IgD-negative memory B cell (primary cell): ENCODE measurements around the gene RSAD2. TPM values are rescaled to one million over a fixed set of nuclear protein-coding genes. Genes with fewer than 3 reads are reported as not detected.
"Not testable (repeated sequence)": the region's sequence is repeated elsewhere in the genome, so short reads cannot be mapped to it uniquely, and the experiment has no call there.

ENCODE experiments used
- H3K27ac Mint-ChIP-seq, 3 donors: one replicate each; pipeline ENCODE4 v1.8.0; 2020 to 2022; ENCODE audit warnings: mild to moderate bottlenecking in 3 of 3, mixed read lengths in 3 of 3, moderate library complexity in 1 of 3
- H3K27me3 Mint-ChIP-seq: one replicate; pipeline ENCODE4 v1.8.0; 2021; ENCODE audit warnings: mixed read lengths
- H3K36me3 Mint-ChIP-seq: one replicate; pipeline ENCODE4 v1.8.0; 2020; ENCODE audit warnings: mild to moderate bottlenecking, mixed read lengths
- H3K4me1 Mint-ChIP-seq, 3 donors: one replicate each; pipeline ENCODE4 v1.8.0; 2020 to 2022; ENCODE audit warnings: mixed read lengths in 3 of 3, mild to moderate bottlenecking in 1 of 3
- H3K4me3 Mint-ChIP-seq, 4 donors: one replicate each; pipeline ENCODE4 v1.8.0; 2020 to 2022; ENCODE audit warnings: mild to moderate bottlenecking in 4 of 4, mixed read lengths in 4 of 4, moderate library complexity in 3 of 4
- H3K9me3 Mint-ChIP-seq, 3 donors: one replicate each; pipeline ENCODE4 v1.8.0; 2020 to 2021; ENCODE audit warnings: mixed read lengths in 3 of 3, mild to moderate bottlenecking in 1 of 3
- polyA plus RNA-seq: library from polyadenylated mRNA; unstranded; fragments of 300-500 nt; fragmentation: Illumina TruSeq; gene quantifications from one replicate; pipeline ENCODE4 v1.2.3, GENCODE V29; 2021

The RSAD2 gene
- polyA plus RNA-seq, 1 donor from 2014 or later, result 3.3 TPM

DNA sequence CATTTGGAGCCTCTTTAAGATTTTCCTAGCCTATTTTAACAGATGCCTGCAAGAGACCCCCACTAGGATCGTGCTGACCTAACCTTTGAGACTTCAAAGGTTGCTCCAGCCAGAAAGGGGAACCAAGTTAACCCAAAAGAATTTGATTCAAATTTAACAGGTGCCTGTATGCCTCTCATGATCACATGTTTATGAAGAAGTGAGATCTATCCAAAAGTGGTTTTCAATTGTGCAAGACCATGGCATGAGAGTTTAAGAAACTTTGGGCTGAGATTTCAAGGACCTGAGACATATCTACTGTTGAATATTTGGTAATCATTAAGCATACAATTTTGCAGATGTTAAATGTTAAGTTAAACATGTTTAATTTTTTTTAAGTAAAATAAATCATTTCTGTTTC, 1.3 kb upstream of the RSAD2 start:
- Mint-ChIP-seq H3K4me1 (peaks cover 21 to 35% (median 28%) of the 10 kb centered on the region in 3 donors), H3K9me3 (no peaks in the 10 kb centered on the region), H3K27me3 (peaks cover 5% of the 10 kb centered on the region), H3K36me3 (peaks cover 7% of the 10 kb centered on the region), H3K27ac (no peak overlapping the region), H3K4me3 (peak overlapping the region in 1 of 4 donors; percentile 47)

DNA sequence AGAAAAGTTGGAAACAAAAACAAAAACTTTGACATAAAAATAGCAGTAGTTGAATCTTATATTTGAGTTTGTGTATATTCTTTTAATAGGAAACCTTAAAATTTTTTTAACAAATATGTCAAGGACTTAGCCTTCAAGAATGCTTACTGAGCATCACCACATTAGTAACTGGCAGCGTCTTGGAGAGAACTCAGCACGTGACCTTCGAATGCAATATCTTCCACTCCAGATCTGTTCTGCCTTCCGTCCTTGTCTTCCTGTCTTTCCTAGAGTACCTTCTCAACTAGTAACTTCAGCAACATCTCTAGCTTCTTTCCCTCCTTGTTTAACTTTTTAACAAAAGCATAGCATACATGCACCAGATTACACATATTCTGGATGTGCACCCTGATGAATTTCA, 972 bp downstream of the RSAD2 start:
- Mint-ChIP-seq H3K4me1 (peaks cover 10 to 22% (median 17%) of the 10 kb centered on the region in 3 donors), H3K27me3 (no peaks in the 10 kb centered on the region), H3K4me3 (peak overlapping the region in 2 of 4 donors; percentile 21 to 70), H3K9me3 (no peaks in the 10 kb centered on the region), H3K36me3 (peaks cover 7% of the 10 kb centered on the region), H3K27ac (no peak overlapping the region)

DNA sequence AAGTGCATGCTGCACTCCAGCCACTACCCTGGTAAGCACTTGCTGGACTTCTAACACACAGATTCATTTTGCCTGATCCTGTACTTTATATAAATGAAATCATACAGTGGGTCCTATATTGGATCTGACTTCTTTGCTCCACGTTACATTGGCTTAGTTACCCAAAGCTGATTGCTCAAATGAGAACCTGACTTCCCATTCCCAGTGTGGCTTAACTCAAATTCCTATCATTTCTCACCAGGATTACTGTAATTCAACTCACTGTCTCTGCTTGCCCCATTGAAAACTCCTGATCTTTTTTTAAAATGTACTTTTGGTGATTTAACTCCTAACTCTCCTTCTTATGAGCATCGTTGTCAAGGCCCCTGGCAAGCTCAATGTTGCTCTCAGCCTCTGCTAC, 1.4 kb downstream of the RSAD2 start:
- peaks cover 10 to 22% (median 17%) of the 10 kb centered on the region in 3 donors for H3K4me1 Mint-ChIP-seq
- H3K27ac Mint-ChIP-seq, result no peak overlapping the region
- peaks cover 8% of the 10 kb centered on the region for H3K36me3 Mint-ChIP-seq
- H3K9me3 Mint-ChIP-seq, result no peaks in the 10 kb centered on the region
- H3K27me3 Mint-ChIP-seq, result no peaks in the 10 kb centered on the region
- peak overlapping the region in 1 of 4 donors; percentile 70 for H3K4me3 Mint-ChIP-seq

DNA sequence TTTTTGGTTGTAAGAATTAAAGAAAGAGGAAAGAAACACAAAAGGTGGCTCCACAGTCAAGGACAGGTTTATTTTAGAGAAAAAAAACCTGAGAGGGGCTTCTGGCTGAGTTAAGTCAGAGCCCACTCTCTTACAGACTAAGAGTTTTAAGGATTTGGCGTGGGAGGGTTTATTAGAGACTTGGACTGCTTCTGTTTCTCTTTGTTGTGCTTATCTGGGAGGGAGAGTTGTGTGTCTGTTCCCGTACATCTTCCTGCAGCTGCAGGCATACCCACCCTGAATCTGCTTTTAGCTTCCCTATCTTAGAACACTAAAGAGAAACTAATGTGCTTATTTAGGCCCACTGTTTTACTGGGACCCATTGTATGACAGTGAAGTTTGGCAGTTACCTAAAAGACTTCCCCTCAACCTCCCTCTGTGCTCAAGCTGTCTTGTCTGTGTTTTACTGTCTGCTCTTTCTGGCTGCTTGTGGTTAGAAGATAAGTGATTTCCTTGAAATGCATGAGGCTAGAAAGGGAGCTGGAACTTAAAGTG, 2.7 kb downstream of the RSAD2 start:
- Mint-ChIP-seq H3K27me3 (no peaks in the 10 kb centered on the region), H3K4me3 (peak overlapping the region in 2 of 4 donors; percentile 26 to 63), H3K27ac (no peak overlapping the region), H3K4me1 (peaks cover 10 to 22% (median 17%) of the 10 kb centered on the region in 3 donors), H3K9me3 (no peaks in the 10 kb centered on the region), H3K36me3 (peaks cover 9% of the 10 kb centered on the region)

DNA sequence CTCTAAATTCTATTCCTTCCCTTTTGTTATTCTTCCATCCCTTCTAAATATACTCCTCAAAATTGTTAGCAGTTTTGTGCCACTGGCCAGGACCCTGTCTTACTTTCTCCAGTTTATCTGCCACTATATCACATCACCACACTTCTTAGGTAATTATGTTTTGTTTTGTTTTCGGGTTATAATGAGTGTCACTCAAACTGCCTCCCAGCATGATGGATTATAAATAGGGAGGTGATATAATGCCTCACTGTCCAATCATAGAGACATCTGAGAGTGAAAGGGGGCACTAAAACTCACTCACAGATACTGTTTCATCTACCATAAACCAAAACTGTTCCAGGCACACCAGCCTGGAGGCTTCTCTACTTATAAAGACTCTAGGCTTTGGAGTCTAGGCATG, 3.5 kb downstream of the RSAD2 start:
- Mint-ChIP-seq H3K27me3 (no peaks in the 10 kb centered on the region), H3K36me3 (peaks cover 9% of the 10 kb centered on the region), H3K27ac (no peak overlapping the region), H3K4me3 (peak overlapping the region in 1 of 4 donors; percentile 2), H3K9me3 (no peaks in the 10 kb centered on the region), H3K4me1 (peaks cover 10 to 22% (median 17%) of the 10 kb centered on the region in 3 donors)

DNA sequence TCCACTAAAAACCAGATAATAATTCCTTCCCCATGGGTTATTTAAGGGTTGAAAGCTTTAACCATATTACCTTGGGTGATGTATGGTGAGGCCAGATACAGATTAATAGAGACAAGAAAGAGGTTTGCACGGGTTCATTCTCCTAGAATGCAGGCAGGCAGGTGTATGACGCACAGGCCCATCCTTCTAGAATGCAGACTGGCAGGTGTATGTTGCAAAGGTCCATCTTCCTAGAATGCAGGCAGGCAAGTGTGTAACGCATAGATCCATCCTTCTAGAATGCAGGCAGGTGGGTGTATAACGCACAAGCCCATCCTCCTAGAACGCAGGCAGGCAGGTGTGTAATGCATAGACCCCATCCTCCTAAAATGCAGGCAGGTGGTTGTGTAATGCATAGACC, 3.9 kb downstream of the RSAD2 start:
- Mint-ChIP-seq H3K27me3 (no peaks in the 10 kb centered on the region), H3K9me3 (no peaks in the 10 kb centered on the region), H3K4me1 (peaks cover 10 to 19% (median 17%) of the 10 kb centered on the region in 3 donors), H3K27ac (no peak overlapping the region), H3K36me3 (peaks cover 9% of the 10 kb centered on the region), H3K4me3 (no peak overlapping the region)

DNA sequence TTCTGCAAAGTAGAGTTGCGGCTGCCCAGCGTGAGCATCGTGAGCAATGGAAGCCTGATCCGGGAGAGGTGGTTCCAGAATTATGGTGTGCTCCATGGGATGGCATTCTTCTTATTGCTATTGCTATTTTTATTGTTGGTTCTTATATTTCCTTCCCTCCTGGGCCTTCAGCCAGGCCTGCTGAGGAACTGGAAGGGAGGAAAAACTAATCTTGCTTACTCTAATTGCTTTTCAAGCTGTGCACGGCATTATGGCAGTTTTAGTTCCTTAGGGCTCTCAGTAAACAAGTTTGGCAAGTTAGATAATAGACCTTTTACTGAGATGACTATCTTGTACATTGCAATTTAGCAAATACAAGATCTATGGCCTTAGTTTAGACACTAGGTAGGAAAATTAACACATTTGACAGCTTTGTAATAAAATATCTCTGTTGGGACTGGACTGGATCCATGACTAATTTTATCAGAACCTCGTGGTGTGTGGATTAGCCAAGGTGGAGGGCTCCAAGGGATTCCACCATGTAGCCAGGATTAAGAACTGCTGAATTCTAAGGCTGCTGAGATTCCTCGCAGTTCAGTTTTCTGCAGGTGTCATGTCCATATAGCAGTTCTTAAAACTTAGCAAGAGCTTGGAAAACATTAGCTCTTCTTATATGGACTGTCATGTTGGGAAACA, 6.0 kb downstream of the RSAD2 start:
- H3K4me1 Mint-ChIP-seq, result peaks cover 3 to 7% (median 5%) of the 10 kb centered on the region in 3 donors
- H3K27me3 Mint-ChIP-seq, result peaks cover 3% of the 10 kb centered on the region

DNA sequence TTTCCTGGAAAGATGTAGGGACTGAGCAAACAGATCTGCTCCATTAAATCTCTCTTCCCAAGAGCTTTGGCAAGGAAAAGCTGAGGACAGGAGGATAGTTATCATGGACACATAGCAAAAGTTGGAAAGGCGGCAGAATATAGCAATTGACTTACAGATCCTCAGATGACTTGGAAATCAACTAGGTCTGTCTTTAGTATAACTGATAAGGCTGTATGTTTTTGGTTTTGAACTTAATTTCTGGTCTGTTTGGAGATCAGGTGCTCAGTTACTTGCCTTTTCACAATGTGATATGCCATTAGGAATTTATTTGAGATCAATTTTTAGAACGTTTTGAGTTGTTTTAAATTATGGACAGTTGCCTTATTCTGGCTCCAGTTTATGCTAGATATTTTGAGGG, 8.0 kb downstream of the RSAD2 start:
- Mint-ChIP-seq H3K4me1 (peaks cover 0 to under 1% (median 0%) of the 10 kb centered on the region in 3 donors), H3K27ac (no peak overlapping the region)

More for the DNA sequence above, 6.0 kb downstream of the RSAD2 start:
- Mint-ChIP-seq H3K27ac (no peak overlapping the region), H3K4me3 (no peak overlapping the region), H3K9me3 (no peaks in the 10 kb centered on the region), H3K36me3 (peaks cover 9% of the 10 kb centered on the region)

DNA sequence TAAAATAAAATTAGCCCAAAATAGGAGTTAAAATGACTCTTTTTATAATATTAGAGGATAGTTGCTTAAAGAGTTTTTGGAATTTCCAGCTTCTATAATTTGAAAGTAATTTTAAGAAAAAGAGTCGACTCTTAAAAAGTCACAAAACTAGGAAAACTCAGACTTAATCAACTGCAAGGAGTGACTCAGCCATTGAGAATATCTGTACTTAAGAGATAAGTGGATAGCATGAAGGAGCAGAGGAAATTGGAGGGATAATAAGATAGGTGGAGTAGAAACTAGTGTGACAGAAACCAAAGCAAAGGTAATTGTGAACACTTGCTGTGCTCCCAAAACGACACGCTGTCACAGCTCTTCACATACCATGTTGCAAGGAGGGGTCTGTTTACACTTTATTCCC, 8.4 kb downstream of the RSAD2 start:
- H3K27me3 Mint-ChIP-seq, result peaks cover 3% of the 10 kb centered on the region
- no peaks in the 10 kb centered on the region for H3K4me1 Mint-ChIP-seq
- peaks cover 4% of the 10 kb centered on the region for H3K36me3 Mint-ChIP-seq
- H3K9me3 Mint-ChIP-seq, result no peaks in the 10 kb centered on the region
- no peak overlapping the region for H3K27ac Mint-ChIP-seq
- no peak overlapping the region for H3K4me3 Mint-ChIP-seq

More for the DNA sequence above, 8.0 kb downstream of the RSAD2 start:
- Mint-ChIP-seq H3K9me3 (no peaks in the 10 kb centered on the region), H3K4me3 (no peak overlapping the region), H3K27me3 (peaks cover 3% of the 10 kb centered on the region), H3K36me3 (peaks cover 4% of the 10 kb centered on the region)

DNA sequence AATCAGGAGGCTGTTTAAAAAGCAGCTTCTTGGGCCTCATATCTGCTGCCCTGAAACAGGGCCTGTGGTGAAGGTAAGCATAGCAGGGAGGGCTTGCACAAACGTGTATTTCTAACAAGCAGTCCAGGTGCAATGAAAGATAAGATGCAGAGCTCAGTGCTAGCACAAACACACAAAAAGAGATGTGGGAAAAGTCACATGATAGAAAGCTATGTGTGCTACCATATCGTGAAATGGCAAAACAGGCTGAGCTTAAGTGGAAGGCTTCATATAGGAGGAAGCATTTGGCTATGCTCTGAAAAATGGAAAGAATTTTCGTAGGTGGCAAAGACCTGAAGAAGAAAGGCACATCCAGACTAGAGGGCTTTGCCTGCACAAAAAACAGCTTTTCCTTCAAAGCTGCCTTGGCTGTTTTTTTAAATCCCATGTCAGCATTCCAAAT, 10.2 kb downstream of the RSAD2 start:
- H3K4me1 Mint-ChIP-seq, result no peaks in the 10 kb centered on the region
- no peak overlapping the region for H3K27ac Mint-ChIP-seq
- H3K4me3 Mint-ChIP-seq, result no peak overlapping the region
- H3K9me3 Mint-ChIP-seq, result no peaks in the 10 kb centered on the region
- H3K27me3 Mint-ChIP-seq, result peaks cover 3% of the 10 kb centered on the region
- H3K36me3 Mint-ChIP-seq, result peaks cover 4% of the 10 kb centered on the region

DNA sequence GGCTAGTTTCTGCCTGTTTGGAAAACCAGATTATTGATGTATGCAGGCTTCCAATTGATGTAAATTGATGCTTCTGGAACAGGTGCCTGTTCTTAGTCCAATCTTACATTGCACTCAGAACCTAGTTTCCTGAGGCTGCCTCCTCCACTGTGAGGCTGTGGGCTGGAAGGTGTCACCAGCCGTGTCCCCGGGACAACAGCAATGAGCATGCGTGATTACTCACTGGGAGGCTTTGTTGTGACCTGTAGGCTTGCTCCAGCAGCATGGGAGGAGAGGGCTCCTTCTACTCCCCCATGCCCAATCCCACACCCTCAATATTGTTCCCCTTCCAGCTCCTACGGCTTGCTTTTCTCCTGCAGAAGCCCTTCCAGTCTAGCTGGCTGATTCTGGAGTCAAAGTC, 11.1 kb downstream of the RSAD2 start:
- Mint-ChIP-seq H3K9me3 (no peaks in the 10 kb centered on the region), H3K36me3 (peaks cover 5% of the 10 kb centered on the region), H3K27ac (no peak overlapping the region), H3K4me3 (no peak overlapping the region), H3K4me1 (no peaks in the 10 kb centered on the region), H3K27me3 (peaks cover 3% of the 10 kb centered on the region)

DNA sequence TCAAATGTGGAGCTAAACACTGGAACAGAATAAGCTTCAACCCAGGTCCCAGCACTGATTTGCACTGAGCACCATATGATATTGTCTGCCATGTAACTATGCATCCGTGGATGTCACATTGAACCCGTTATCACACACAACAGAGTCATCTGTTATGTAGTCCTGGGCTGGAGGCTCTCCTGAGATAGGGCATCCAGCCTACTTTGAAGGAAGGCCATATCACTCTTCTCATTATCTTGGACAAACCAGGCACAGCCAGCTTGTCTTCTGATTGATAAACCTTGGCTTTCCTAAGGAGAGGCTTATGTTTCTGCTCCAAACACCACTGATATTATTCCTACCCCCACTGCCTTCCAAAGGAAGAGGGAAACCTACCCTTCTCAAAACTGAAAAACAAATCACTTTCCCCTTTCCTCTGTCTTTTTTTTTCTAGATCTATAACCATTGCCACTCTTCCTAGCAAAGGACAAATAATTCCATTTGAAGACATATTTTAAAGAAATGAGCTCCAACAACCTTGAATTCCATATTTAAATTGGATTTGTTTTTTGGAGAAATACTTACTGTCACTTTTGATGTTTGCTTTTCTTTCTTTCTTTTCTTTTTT, 16.4 kb downstream of the RSAD2 start:
- Mint-ChIP-seq H3K27ac (no peak overlapping the region), H3K27me3 (no peaks in the 10 kb centered on the region)

DNA sequence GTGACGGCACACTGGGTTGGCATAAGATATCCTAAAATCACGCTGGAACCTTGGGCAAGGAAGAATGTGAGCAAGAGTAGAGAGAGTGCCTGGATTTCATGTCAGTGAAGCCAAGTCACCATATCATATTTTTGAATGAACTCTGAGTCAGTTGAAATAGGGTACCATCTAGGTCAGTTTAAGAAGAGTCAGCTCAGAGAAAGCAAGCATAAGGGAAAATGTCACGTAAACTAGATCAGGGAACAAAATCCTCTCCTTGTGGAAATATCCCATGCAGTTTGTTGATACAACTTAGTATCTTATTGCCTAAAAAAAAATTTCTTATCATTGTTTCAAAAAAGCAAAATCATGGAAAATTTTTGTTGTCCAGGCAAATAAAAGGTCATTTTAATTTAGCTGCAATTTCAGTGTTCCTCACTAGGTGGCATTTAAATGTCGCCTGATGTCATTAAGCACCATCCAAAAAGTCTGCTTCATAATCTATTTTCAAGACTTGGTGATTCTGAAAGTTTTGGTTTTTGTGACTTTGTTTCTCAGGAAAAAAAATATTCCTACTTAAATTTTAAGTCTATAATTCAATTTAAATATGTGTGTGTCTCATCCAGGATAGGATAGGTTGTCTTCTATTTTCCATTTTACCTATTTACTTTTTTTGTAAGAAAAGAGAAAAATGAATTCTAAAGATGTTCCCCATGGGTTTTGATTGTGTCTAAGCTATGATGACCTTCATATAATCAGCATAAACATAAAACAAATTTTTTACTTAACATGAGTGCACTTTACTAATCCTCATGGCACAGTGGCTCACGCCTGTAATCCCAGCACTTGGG, 19.6 kb downstream of the RSAD2 start:
- H3K36me3 Mint-ChIP-seq, result peaks cover 6% of the 10 kb centered on the region
- no peaks in the 10 kb centered on the region for H3K4me1 Mint-ChIP-seq
- peaks cover 0 to 5% (median 1%) of the 10 kb centered on the region in 3 donors for H3K9me3 Mint-ChIP-seq
- H3K4me3 Mint-ChIP-seq, result no peak overlapping the region
- H3K27me3 Mint-ChIP-seq, result no peaks in the 10 kb centered on the region
- H3K27ac Mint-ChIP-seq, result no peak overlapping the region

More for the DNA sequence above, 16.4 kb downstream of the RSAD2 start:
- Mint-ChIP-seq H3K36me3 (peaks cover 4% of the 10 kb centered on the region), H3K9me3 (no peaks in the 10 kb centered on the region), H3K4me1 (no peaks in the 10 kb centered on the region), H3K4me3 (no peak overlapping the region)

DNA sequence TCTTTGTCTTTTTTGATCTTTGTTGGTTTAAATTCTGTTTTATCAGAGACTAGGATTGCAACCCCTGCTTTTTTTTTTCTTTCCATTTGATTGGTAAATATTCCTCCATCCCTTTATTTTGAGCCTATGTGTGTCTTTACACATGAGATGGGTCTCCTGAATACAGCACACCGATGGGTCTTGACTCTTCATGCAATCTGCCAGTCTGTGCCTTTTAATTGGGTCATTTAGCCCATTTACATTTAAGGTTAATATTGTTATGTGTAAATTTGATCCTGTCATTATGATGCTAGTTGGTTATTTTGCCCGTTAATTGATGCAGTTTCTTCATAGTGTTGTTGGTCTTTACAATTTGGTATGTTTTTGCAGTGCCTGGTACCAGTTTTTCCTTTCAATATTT, 25.0 kb downstream of the RSAD2 start:
- H3K4me3 Mint-ChIP-seq, H3K4me1 Mint-ChIP-seq, H3K27ac Mint-ChIP-seq, H3K36me3 Mint-ChIP-seq, H3K9me3 Mint-ChIP-seq, H3K27me3 Mint-ChIP-seq: not testable (repeated sequence)

DNA sequence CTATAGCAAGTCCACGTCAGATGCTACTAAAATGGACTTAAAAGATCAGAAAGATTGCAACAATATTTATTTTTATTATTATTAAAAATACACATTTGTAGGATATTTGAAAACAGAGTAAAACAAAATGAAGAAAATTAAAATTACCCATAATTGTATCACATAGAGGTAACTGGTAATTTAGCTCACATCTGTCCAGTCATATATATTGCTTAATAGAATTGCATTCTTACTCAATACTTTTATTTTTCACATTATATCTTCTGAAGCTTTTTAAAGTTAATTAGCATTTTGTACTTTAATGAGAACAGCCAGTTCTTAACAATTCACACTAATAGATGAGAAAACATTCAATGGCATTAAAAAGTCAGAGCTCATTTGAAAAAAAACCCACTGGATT, 28.1 kb downstream of the RSAD2 start:
- Mint-ChIP-seq H3K4me3 (no peak overlapping the region), H3K27ac (no peak overlapping the region), H3K27me3 (no peaks in the 10 kb centered on the region), H3K4me1 (peaks cover 16 to 21% (median 19%) of the 10 kb centered on the region in 3 donors), H3K36me3 (peaks cover 7% of the 10 kb centered on the region), H3K9me3 (peaks cover 3 to 7% (median 6%) of the 10 kb centered on the region in 3 donors)
